T1000 (cell line): ENCODE data around the gene HOXC11.
A peak's percentile ranks its signal among the peaks of the same experiment; 100 is the strongest.

Experiments
- DNase-seq: peaks from one replicate; lab custom pipeline; 2025; ENCODE audit warnings: mixed read lengths; lab: John Stamatoyannopoulos, UW

Gene HOXC11

DNA sequence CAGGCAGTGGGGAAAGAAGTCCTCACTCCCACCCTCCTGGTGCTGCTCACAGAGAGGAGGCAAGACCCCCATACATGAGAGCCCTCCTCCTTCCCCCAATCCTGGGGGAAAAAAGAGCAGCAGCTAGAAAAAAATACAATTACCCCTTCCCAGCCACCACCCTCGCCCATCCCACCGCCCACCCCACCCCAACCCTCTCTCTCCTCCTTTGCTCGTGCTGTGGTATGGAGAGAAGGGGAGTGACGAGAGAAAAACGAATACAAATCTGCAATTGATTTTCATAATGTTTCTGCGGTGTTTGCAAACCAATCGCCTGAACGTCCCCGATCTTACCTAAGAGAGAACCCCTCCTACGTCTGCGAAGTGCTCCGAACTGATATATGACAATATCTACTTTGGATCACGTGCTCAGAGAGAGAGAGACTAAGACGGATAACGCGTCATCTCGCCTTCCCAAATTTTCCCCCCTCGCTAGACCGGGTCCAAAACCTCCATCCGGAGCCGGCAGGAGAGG is at the start of gene HOXC11:
Gene HOXC11, plus strand, starts transcription at position 405 of the 514 bp plus-strand sequence. CDS start 116 bp downstream, outside the sequence.
- no peak for DNase-seq

DNA sequence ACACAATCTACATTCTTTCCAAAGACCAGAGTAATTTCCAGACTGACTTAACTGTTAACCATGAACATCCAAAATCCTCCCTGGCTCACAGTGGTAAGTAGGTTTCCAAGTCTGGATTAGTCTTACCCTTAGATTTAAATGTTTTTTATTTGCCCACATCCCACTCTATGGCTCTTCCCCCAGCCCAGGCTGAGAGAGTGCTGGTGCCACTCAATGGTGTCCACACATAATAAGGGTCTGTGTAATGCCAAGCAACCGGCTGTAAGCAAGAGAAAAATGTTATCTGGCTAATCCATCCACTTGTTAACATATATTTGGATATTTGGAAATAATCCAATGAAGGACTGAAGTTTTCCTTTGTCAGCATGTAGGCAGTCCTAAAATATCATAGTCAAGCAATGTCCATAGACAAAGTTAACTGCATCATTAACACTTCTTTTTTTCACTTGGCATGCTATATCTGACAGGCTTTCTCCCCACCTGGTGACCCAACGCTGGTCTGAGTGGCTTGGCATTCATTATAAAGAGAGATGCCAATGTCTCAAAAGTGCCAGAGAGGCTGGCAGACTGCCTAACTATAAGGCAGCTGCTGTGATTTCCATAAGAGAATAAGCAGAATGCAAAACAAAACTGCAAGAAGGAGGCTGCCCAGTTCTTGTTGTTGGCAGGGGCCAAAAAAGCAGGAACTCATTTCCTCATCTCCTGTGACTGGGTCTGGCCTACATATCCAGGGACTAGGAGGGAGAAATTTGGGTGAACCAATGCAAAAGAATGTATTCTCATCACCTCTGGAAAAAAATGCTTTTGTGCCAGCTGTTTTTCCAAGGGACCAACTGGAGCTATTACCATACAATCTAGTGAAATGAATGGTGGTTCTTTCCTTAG is 48.2 kb upstream of the HOXC11 start:
- no peak for DNase-seq

DNA sequence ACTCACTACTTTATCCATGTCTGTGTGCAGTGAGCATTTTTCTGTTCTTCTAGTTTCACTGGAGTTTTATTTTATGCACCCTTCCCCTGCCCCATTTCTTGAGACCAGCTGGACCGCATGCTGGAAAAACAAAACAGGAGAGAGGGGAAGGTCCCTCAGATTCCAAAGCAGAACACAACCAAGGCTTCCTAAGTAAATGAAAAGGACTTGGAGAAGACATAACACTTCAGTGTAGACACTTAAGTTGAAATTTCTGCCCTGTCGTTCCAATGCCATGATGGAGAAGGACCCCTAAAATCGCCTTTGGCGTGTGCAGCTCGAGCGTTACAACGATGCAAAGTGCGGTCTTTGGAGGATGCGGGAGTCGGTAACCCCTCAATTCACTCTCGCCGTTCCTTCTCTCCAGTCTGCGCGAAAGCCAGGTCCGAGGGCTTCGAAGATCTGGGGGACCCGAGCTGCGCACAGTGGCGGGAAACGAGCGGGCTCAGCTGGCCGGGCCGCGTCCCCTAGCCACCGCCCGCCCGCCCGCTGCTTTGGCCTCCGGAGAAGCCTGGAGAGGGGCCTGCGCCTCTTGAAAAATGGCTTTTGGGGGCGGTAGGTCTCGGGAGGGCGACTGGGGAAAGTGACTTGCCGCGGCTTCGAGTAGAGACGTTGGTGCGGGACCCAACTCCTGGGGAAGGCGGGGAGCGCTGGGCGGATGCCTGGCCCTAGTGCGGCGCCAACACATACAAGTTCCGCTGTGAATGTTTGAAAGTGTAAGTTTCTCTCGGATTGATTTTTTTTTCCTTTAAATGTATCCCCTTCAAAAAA is 45.5 kb upstream of the HOXC11 start:
- no peak for DNase-seq

DNA sequence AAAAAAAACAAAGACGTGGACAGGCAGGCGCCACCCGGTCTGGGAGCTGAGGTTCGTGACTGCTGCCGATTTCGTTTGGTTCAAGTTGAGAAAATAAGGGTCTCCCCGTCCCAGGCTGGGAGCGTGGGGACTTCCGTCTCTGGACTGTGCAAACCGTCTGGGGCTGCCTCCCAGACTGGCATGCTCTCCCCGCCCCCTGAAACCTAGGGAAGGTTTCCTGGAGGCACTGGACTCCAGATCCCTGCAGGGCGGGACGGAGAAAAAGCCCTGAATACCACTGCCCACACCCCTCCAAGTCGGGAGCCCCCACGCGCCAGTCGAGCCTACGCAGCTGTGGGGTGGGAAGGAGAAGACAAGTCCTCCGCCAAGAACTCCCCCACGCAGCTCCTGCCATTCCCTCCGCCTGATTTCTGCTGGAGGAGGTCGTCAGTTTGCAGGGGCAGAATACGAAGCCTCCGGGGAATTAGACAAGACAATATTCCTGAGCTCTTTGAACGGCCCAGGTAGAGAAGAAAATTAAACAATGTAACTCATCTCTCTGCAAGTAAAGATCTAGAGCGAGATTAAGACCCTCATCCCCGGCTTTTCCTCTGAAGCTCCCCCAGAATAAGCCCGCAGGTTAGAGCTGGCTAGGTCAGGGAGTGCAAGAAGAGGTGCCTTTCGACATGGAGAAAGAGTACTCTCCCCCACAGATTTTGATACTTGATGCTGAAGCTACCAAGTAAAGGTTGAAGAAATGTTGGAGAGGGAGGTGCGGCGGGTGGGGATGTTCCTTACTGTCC is 44.7 kb upstream of the HOXC11 start:
- DNase-seq: no peak

DNA sequence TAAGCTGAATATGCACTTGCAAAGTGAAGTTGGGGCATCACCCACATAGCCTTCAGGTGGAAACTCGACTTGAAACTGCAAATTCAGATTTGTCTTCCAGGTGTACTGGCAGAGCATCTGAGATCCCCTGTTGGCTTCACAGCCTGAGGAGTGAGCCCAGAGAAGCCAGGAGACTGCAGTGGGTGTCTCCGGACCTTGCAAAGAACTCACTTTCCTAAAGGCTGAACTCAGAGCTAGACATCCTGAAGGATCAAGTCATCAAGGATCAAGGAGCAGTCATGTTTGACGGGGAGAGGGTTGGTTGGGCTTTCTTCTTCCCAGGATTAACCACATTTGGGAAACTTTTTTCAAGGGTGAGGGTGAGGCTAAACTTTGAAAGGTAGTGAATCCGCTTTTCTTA is 43.4 kb upstream of the HOXC11 start:
- no peak for DNase-seq

DNA sequence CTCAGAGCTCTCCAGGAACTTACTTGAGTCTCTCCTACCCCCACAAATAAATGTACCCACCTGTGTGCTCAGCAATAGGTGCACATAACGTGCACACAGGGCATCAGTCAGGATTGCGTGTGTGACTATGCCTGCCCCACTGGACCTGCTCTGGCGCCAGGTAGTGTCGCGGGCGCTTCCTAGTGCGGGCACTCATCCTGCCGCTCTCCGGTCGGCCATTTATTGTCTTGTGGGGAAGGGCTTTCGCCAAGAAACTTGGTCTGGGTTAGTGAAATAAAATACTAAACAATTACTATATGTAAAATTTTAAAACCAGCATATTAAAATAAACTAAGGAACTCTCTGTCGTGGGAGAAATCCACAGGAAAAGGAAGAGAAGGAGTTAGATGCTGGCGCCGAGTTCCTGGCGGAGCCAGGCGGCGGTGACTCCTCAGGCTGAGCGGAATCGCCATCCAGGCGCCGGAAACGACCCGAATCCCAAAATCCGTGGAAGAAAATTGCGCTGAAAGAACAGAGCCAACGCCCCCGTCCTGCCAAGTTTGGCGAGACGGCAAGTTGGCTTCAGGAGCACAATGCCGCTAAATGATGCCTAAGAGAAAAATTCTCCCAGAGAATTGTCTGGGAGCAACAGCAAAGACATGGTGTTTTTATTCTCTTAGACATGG is 42.2 kb upstream of the HOXC11 start:
- DNase-seq: no peak

DNA sequence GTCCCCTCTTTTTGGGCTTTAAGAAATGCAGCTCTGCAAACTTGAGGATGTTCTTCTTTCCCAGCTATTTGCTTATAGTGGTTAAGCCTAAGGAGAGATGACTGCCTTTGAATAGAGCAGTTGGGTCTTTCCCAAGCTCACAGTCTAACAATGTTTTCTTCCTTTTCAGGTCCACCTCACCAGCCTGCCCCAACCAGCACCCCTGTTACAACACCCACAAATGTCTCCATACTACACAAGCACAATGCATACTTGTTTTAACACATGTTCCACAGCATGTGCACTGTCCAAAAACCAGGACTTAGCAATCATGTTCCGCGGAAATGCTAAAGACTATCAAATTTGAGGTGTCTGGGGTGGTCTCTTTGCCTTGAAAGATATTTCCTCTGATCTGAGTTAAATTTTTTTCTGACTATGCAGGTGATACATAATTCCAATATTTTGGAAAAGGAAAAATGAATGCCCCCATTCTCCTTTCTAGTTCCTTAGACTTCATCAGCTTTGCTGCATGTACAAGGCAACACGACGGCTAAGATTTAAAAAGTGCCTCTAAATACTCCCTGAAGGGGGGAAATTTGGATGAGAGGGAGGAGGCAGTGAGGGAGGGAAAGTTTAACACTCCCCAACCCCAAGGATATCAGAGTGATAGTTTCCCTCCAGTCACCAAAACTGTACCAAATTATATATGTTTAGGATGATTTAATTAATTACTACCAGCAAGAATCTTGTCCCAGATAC is 40.9 kb upstream of the HOXC11 start:
- no peak for DNase-seq

DNA sequence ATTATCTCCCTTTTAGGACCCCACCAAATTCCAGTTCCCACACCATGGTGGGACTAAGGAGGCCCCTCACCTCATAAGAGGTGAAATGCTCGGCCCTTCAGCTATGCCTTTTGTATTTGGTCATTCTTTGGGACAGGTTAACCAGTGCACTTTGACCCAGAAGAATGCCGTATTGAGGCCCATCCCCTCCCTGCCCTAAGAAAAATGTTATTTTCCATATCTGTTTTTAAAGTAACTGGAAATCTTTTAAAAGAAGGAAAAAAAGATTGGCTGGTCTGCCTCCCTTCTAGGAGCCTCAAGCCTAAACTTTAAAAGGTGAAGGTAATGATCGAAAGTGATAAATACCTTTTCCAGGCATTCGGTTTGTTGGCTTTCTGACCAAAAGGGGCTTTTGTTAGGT is 40.0 kb upstream of the HOXC11 start:
- no peak for DNase-seq

DNA sequence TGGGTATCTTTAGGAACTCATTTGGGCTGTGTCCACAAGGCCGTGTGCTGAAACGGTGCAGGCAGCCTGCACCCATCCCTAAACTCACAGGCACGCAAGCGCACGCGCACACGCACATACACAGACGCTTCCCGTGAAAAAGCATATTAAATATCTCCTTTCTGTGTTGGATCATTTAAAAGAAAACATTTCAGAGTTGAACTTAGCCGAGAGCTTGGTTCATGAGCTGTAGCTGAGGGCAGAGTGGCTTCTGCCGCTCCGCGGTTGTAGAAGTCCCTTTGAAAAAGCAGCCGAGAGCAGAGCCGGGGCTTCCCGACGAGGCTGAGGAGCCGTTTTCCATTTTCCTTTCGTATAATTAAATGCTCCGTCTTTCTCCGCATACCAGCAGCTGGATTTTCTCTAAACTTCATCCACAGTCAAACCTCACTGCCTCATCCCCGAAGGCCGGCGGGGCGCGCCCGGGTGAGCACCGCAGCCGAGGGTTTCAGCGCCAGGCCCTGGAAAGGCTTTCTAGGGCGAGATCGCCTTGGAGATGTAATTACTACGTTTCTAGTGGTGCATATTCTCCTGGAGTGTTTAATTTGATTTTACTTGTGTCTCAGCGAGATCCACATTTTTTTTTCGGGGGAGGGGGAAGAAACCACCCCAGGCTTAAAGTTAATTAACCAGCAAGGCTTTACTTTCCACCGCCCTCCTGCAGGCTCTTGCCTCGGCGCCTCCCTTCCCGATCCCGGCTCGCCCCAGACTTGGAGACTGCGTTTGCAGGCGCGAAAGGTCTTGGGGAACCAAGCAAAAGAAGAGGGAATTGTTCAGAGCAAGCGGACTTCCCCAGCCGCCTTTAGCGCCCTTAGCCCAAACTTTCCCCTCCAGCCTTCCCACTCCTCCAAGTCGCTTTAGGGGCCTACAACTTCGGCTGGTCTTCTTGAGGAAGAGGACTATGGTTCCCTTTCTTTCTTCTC is 37.3 kb upstream of the HOXC11 start:
- DNase-seq: no peak

DNA sequence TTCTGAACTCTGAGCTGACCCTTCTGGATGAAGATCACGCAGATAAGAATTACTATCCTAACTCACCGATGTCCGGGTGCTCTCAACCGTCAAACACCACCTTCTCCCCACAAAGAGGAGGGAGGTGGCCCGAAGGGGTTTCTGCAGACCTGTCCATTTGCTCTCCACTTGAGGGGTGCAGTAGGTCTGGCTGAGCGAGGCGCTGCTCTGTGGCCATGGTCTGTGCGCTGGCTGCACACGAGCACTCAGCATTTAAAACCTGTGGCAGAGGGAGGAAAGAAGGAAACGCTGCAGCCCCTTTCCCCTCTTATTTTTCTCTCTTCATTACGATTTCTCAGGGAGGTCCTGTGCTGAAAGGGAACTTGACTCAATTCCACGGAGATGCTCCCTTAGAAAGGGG is 35.8 kb upstream of the HOXC11 start:
- no peak for DNase-seq

DNA sequence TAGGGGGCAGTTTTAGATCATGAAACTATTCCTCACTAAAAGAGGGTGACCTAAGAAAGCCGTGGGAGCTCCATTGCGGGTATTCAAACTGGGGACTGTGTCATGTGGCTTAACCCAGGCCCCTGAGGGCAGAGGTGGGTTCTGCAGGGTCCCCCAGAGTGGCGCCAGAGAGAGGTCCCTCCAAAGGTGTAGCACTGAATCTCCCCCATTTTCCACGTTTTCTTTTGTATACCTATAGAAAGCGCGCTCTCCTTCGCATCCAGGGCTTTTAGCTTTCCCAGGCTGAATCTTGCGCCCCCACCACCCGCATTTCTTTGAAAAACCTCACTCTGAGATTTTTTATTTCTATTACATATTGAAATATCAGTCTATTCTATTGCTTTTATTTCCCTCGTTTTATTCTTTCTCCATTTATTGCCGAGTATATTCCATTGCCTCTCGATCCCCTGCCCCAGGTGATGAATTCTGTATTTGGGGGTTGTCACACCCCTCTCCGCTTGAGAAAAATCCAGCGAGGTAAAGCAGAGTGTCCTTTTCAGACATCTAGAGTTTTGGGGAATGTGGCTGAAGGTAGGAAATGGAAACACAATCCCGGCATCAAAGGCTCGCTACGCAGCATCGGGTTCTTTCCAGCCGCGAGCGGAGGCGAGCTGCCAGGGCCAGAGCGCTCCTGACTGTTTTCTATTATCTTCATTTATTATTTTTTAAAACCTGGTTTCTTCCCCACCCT is 35.2 kb upstream of the HOXC11 start:
- no peak for DNase-seq

DNA sequence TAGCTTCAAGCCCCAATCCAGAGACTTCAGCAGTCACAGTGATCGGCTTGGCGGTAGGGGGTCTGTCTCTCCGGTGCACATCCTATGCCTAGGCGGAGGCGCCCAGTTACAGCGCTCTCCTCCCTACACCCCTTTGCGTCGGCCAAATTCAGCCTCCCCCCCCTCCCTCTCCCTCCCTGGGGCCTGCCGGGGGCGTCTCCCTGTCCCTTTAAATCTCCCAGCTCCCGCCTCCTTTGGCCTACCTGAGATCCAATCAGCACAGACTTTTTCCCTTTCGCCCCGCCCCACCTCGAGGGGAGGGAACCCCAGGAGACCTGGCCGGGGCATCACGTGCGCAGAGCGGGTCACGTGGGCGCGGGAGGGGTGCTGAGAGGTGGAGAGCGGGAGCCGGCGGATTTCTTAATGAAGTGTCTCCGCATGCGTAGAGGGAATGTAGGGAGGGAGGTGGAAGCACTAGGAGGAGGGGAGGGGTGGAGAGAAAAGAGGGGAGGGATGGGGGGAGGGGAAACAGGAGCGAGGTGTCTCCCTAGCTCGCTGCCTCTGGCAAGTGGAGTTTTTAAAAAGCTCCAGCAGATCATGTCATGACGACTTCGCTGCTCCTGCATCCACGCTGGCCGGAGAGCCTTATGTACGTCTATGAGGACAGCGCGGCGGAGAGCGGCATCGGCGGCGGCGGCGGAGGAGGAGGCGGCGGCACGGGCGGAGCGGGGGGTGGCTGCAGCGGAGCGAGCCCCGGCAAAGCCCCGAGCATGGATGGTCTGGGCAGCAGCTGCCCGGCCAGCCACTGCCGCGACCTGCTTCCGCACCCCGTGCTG is 34.4 kb upstream of the HOXC11 start, which contains the start of gene HOXC13:
Gene HOXC13, plus strand, starts transcription at position 506 of the 815 bp plus-strand sequence. Its CDS starts 76 bp downstream, at position 582.
- DNase-seq: peak; percentile 99

DNA sequence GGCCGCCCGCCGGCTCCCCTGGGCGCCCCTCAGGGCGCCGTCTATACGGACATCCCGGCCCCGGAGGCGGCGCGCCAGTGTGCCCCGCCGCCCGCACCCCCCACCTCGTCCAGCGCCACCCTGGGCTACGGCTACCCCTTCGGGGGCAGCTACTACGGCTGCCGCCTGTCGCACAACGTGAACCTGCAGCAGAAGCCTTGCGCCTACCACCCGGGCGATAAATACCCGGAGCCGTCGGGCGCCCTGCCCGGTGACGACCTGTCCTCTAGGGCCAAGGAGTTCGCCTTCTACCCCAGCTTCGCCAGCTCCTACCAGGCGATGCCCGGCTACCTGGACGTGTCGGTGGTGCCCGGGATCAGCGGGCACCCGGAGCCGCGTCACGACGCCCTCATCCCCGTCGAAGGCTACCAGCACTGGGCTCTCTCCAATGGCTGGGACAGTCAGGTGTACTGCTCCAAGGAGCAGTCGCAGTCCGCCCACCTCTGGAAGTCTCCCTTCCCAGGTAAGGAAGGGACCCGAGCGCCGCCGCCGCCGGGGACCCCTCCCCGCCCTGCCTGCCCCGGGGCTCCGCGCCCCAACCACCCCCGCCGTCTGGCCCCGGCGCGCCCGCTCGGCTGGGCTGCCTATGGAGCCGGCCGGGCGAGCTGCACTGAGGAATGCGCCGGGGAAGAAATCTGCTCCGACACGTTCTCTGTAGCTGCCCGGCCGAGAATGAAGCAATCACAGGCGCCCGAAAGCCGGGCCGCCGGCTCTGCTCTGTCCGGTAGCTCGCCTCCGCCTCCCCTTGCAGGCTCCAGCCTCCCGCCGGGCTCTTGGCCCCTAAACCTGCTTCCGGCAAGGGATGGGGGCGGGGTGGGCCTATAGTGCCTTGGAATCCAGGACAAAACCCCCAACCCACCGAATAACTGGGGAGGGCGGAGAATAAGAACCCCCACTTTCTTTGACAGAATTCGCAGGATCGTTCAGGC is 33.5 kb upstream of the HOXC11 start:
- no peak for DNase-seq

DNA sequence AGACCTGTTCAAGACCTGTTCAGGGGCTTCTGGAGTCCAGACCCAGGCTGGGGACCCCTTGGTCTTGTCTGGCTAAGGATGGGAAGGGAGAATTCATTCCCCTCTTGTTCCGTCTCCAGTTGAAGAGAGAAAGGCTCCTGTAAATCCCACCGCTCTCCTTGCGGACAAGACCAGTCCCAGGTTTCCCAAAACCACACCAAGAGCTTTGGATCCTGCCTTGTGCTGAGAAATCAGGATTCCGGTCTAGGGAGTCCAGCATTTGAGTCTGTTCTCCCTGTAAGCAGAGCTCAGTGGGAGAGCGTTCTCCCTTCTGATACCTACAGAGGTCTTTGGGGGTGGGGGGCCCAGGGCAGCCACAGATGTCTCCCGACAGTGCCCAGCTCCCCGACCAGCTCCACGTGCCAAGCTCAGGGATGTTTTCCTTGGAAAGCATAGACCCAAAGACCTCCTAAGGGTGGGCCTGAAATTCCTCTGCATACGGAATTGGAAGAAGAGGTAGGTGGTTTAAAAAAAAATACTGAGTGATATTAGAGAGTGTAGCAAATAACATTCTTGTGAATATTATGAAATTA is 32.4 kb upstream of the HOXC11 start:
- DNase-seq: no peak

DNA sequence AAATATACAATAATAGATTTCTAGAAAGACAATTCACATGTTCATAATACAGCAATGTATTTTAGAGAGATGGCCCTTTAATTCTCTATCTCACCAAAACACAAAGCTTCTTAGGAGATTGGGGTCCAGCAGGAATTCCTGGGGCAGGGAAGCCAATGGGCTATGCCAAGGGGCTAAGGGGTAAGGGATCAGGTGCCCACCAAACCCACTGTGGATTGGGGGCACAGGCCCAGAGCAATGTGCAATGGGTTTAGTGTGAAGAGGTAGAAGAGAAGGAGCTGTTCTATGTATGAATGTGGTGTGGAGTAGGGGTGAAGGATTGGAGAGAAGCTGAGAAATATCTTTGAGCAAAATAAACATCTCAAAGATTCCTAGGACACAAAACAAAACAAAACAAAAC is 31.7 kb upstream of the HOXC11 start:
- DNase-seq: no peak

DNA sequence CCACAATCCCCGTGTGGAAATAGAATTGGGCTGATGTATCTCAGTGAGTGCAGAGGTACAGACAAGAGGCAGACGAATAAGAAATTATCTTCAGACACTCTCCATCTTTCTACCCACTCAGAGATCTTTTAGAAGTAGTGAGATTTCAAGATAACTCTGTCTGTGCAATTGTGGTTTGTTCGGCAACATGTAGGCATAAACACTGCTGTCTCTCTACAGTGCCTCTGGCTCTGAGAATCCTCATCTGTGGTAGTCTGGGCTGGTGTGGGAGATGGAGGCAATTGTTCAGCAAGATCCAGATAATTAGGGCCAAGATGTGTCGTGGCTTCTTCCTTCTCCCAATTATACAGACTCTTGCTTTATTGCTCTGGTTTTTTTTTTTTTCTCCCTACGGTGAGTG is 31.2 kb upstream of the HOXC11 start:
- DNase-seq: no peak
